Measurements from ENCODE around the gene PHACTR3.

PHACTR3 gene

DNA sequence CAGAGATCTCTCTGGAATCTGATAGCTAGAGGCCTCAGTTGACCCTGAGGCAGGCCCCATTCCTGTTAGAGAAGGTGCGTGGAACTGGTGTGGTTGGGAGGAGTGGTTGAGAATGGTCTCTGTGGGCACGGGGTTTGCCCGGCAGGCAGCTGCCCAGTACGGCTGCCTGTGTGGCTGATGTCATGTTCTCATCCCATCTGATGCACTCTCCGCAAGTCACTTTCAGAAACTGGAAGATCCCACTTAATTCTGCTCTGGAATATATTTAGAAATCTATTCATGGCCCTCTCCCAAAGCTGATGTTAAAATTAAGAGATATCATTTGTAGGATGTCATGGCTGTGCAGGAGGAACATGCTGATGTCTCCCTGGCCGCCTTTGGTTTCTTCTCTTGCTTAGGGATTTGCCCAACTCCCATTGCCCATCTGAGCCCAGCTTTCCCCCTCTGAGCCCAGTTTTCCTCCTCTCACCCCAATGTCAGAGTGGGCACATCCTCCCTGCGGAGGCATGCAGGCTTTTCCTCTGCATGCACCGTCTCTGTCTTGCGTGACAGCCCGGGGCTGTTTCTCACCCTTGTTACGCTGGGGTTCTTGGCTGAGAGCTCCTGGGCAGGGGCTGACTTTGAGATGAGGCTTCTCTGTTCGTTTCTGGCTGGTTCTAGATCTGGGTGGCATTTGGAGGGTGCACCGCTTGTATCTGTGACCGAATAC lies 21.0 kb downstream of the PHACTR3 start:
- TF ChIP-seq, protein P1, sequence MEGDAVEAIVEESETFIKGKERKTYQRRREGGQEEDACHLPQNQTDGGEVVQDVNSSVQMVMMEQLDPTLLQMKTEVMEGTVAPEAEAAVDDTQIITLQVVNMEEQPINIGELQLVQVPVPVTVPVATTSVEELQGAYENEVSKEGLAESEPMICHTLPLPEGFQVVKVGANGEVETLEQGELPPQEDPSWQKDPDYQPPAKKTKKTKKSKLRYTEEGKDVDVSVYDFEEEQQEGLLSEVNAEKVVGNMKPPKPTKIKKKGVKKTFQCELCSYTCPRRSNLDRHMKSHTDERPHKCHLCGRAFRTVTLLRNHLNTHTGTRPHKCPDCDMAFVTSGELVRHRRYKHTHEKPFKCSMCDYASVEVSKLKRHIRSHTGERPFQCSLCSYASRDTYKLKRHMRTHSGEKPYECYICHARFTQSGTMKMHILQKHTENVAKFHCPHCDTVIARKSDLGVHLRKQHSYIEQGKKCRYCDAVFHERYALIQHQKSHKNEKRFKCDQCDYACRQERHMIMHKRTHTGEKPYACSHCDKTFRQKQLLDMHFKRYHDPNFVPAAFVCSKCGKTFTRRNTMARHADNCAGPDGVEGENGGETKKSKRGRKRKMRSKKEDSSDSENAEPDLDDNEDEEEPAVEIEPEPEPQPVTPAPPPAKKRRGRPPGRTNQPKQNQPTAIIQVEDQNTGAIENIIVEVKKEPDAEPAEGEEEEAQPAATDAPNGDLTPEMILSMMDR (IDR thresholded peaks at IDR 0.05): no peak
- peaks cover 27% of the 10 kb centered on the region for H3K27me3 ChIP-seq
- no peaks in the 10 kb centered on the region for H3K36me3 ChIP-seq
- H3K27ac ChIP-seq: no peak overlapping the region
- no peaks in the 10 kb centered on the region for H3K9me3 ChIP-seq
- no peaks in the 10 kb centered on the region for H3K4me1 ChIP-seq (ENCODE audit: control insufficient read depth in 1 of 2, insufficient read depth in 1 of 2, low read depth in 1 of 2, low read length in 1 of 2)
- no peak overlapping the region for H3K4me3 ChIP-seq (ENCODE audit: low read depth in 1 of 2, low read length in 1 of 2)

DNA sequence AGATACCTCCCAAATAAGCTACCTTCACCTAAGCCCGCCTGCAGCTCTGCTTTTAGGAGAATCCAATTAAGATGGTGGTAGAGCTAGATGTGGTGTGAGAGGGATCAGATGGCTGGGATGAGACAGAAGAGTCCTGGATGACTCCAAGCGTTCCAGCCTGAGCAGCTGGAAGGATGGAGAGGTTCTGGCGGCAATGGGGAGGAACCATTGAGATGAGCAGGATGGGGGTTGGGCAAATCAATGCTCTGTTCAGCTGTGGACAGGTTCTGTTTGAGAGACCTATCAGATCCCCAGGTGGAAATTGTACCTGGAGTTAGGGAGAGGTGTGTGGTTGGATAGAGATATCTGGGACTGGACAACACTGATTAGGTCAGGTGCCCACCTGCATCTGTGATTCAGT lies 23.0 kb downstream of the PHACTR3 start:
- Histone ChIP-seq H3K9me3 (no peaks in the 10 kb centered on the region), H3K27me3 (peaks cover 22% of the 10 kb centered on the region), H3K36me3 (no peaks in the 10 kb centered on the region), H3K4me1 (ENCODE audit: control insufficient read depth in 1 of 2, insufficient read depth in 1 of 2, low read depth in 1 of 2, low read length in 1 of 2) (no peaks in the 10 kb centered on the region), H3K4me3 (ENCODE audit: low read depth in 1 of 2, low read length in 1 of 2) (no peak overlapping the region), H3K27ac (no peak overlapping the region)
- TF ChIP-seq, protein P1 (IDR thresholded peaks at IDR 0.05): no peak

DNA sequence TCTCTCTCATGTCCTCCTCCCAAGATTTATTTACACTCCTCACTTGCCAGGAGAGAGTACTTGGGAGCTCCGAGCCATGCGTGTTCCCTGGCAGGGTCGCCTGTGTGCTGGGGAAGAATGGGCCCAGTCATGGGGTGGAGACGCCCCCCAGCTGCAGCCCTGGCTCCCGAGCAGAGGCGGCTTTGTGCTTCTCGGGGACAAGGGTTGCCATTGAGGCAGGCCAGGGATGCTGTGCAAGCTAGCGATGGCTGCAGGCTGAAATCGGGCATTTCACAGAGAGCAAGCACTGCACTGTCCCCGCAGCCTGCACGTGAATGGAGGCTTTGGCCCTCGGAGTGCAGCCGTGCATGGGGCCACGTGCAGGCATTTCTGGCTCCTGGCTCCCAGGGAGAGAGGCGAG lies 23.8 kb downstream of the PHACTR3 start:
- H3K27me3 ChIP-seq: peaks cover 25% of the 10 kb centered on the region
- no peaks in the 10 kb centered on the region for H3K4me1 ChIP-seq (ENCODE audit: control insufficient read depth in 1 of 2, insufficient read depth in 1 of 2, low read depth in 1 of 2, low read length in 1 of 2)
- H3K4me3 ChIP-seq (ENCODE audit: low read depth in 1 of 2, low read length in 1 of 2): no peak overlapping the region
- TF ChIP-seq, protein P1 (IDR thresholded peaks at IDR 0.05): no peak
- no peaks in the 10 kb centered on the region for H3K9me3 ChIP-seq
- H3K27ac ChIP-seq: no peak overlapping the region
- H3K36me3 ChIP-seq: no peaks in the 10 kb centered on the region

DNA sequence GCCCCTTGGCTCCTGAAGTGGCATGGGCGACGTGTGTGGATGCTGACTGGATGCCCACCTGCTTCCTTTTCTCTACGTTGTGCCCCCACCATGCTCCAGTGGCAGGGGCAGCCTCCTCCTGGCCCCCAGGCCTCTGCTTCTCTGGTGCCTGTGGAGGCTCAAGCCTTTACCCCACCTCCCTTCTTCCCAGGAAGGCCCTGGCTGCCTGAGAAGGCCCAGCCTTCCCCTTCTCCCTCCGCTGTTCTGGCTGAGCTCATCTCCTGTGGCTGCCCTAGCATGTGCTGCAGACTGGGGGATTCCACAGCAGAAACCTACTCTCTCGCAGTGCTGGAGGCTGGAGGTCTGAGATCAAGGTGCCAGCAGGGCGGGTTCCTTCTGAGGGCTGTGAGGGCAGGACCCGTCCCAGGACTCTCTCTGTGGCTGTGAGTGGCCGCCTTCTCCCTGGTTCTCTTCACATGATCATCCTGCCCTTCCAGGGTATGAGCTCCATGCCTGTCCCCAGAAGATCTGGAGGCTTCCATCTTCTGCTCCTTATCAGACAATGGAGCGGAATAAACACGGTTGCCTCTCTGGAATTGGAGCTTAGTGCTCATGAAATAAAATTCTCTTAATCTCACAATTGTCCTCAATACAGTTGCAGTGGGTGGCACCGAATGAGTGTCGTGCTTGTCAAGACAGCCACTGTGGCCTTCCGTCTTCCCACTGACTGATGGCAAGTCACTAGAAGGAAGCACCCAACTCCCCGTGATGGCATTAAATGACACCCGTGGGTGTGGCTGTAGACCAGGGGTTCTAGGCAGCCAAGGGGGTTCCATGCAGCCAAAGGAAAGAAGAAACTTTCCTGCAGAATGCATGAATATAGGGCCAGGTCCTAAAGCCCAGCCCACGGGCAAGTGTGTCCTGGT lies 25.1 kb downstream of the PHACTR3 start:
- TF ChIP-seq, protein P1 (IDR thresholded peaks at IDR 0.05): no peak
- Histone ChIP-seq H3K36me3 (no peaks in the 10 kb centered on the region), H3K4me3 (ENCODE audit: low read depth in 1 of 2, low read length in 1 of 2) (no peak overlapping the region), H3K27me3 (peaks cover 30% of the 10 kb centered on the region), H3K4me1 (ENCODE audit: control insufficient read depth in 1 of 2, insufficient read depth in 1 of 2, low read depth in 1 of 2, low read length in 1 of 2) (no peaks in the 10 kb centered on the region), H3K9me3 (no peaks in the 10 kb centered on the region), H3K27ac (no peak overlapping the region)

DNA sequence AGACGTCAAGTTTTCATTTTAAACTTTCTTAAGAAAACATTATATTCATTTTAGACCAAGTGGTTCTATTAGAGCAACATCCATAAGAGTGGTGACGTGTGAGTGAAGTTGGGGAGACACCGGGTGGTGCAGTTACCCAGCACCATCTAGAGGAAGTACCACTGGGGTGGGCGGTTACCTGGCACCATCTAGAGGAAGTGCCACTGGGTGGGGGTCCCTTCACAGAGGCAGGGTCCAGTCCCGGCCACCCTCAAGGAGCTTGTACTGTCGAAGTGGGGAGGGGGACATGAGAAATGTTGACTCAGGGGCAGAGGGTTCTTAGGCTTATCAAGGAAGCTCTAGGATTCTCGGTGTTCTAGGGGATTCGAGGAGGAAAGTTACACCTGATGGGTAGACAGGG lies 26.2 kb downstream of the PHACTR3 start:
- Histone ChIP-seq H3K27me3 (peaks cover 32% of the 10 kb centered on the region), H3K4me3 (ENCODE audit: low read depth in 1 of 2, low read length in 1 of 2) (no peak overlapping the region)
- TF ChIP-seq, protein P1 (IDR thresholded peaks at IDR 0.05): no peak

More for the DNA sequence above, 26.2 kb downstream of the PHACTR3 start:
- Histone ChIP-seq H3K9me3 (no peaks in the 10 kb centered on the region), H3K27ac (no peak overlapping the region), H3K4me1 (ENCODE audit: control insufficient read depth in 1 of 2, insufficient read depth in 1 of 2, low read depth in 1 of 2, low read length in 1 of 2) (no peaks in the 10 kb centered on the region), H3K36me3 (no peaks in the 10 kb centered on the region)
